ENCODE results near the gene CCDC68. TPM values are rescaled to one million over a fixed set of nuclear protein-coding genes. Genes with fewer than 3 reads are reported as not detected.

CCDC68 gene
- total RNA-seq, 1 donor from 2014 or later: 0.33 TPM

DNA sequence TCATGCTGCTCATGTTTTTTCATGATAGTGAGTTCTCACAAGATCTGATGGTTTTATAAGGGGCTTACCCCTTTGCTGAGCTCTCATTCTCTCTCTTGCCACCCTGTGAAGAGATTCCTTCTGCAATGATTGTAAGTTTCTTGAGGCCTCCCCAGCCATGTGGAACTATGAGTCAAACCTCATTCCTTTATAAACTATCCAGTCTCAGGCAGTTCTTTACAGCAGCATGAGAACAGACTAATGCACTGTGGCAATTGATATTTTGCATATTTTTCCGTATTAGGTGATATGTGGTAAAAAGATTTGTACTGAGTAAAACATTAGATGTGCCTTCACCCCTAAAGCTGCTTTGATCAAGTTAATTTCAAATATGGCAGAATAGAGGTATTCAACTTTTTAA, 82.2 kb downstream of the CCDC68 start:
- Mint-ChIP-seq H3K4me1 (no peaks in the 10 kb centered on the region), H3K36me3 (ENCODE audit: low read depth) (no peaks in the 10 kb centered on the region), H3K9me3 (no peaks in the 10 kb centered on the region), H3K4me3 (no peak overlapping the region), H3K27ac (no peak overlapping the region), H3K27me3 (no peaks in the 10 kb centered on the region)
- CTCF ChIA-PET: no interaction called here
- TF ChIP-seq, protein P1, sequence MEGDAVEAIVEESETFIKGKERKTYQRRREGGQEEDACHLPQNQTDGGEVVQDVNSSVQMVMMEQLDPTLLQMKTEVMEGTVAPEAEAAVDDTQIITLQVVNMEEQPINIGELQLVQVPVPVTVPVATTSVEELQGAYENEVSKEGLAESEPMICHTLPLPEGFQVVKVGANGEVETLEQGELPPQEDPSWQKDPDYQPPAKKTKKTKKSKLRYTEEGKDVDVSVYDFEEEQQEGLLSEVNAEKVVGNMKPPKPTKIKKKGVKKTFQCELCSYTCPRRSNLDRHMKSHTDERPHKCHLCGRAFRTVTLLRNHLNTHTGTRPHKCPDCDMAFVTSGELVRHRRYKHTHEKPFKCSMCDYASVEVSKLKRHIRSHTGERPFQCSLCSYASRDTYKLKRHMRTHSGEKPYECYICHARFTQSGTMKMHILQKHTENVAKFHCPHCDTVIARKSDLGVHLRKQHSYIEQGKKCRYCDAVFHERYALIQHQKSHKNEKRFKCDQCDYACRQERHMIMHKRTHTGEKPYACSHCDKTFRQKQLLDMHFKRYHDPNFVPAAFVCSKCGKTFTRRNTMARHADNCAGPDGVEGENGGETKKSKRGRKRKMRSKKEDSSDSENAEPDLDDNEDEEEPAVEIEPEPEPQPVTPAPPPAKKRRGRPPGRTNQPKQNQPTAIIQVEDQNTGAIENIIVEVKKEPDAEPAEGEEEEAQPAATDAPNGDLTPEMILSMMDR (IDR thresholded peaks at IDR 0.05): no peak
- POLR2A ChIA-PET: no interaction called here
- intact Hi-C loops (cut with micrococcal nuclease): no loop called here
- ATAC-seq (ENCODE audit: low read depth): no peak
- no peak for DNase-seq

DNA sequence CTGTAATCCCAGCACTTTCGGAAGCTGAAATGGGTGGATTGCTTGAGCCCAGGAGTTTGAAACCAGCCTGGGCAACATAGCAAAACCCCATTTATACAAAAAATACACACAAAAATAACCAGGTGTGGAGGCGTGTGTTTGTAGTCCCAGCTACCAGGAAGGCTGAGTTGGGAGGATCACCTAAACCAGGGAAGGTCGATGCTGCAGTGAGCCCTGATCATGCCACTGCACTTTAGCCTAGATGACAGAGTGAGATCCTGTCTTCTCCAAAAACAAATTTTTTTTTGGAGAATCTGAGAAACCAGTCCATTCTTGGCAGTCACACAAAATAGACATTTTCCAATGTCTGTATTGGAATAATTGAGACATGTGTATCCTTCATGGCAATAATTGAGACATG, 84.2 kb downstream of the CCDC68 start:
- ChIA-PET POLR2A (no interaction called here), CTCF (no interaction called here)
- H3K27me3 Mint-ChIP-seq: no peaks in the 10 kb centered on the region
- H3K27ac Mint-ChIP-seq: no peak overlapping the region
- DNase-seq (no peak), ATAC-seq (ENCODE audit: low read depth) (no peak)
- H3K4me1 Mint-ChIP-seq: no peaks in the 10 kb centered on the region
- intact Hi-C loops (cut with micrococcal nuclease): no loop called here
- no peaks in the 10 kb centered on the region for H3K36me3 Mint-ChIP-seq (ENCODE audit: low read depth)
- H3K9me3 Mint-ChIP-seq: no peaks in the 10 kb centered on the region
- no peak overlapping the region for H3K4me3 Mint-ChIP-seq
- TF ChIP-seq, protein P1 (IDR thresholded peaks at IDR 0.05): no peak

DNA sequence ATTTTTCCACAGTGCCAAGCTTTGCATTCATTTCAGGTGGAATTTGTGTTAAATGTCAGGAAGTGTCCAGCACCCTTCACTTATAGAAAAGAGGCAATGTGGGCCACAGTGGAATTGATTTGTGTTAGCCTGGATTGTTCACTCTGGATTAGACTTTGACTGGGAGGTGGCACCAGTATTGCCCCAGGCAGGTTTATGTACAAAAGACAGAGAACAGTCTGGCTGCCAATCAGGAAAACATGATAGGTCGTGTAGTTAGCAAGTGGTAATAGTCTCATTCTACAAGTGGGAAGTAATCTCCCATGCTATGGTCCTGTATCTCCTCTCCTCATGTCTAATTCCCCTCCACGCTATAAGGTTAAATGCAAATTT, 85.4 kb downstream of the CCDC68 start:
- Mint-ChIP-seq H3K4me1 (no peaks in the 10 kb centered on the region), H3K9me3 (no peaks in the 10 kb centered on the region), H3K27ac (no peak overlapping the region), H3K27me3 (peaks cover 2% of the 10 kb centered on the region), H3K4me3 (no peak overlapping the region), H3K36me3 (ENCODE audit: low read depth) (no peaks in the 10 kb centered on the region)
- no peak for DNase-seq
- ATAC-seq (ENCODE audit: low read depth): no peak
- TF ChIP-seq, protein P1 (IDR thresholded peaks at IDR 0.05): no peak
- ChIA-PET POLR2A (no interaction called here), CTCF (no interaction called here)
- intact Hi-C loops (cut with micrococcal nuclease): no loop called here

DNA sequence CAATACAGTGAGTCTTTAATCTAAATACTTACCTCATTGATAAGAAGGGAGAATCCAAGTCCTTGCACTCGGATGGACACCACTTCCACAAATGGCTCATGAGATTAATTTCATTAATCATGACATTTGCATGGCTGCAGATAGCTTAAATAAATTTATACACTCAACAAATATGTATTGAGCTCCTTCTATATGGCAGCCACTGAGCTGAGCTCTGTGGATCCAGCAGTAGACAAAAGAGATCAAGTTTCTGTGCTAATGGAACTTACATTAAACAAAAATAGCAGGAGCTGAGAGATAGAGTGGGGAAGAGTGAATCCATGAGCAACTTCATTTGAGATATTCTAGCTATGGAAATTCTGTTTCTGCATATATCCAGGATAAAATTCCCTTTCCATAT, 86.6 kb downstream of the CCDC68 start:
- H3K27me3 Mint-ChIP-seq: peaks cover 2% of the 10 kb centered on the region
- no peaks in the 10 kb centered on the region for H3K9me3 Mint-ChIP-seq
- intact Hi-C loops (cut with micrococcal nuclease): no loop called here
- ChIA-PET CTCF (no interaction called here), POLR2A (no interaction called here)
- DNase-seq (no peak), ATAC-seq (ENCODE audit: low read depth) (no peak)
- H3K36me3 Mint-ChIP-seq (ENCODE audit: low read depth): no peaks in the 10 kb centered on the region
- TF ChIP-seq, protein P1 (IDR thresholded peaks at IDR 0.05): no peak
- no peak overlapping the region for H3K4me3 Mint-ChIP-seq
- no peaks in the 10 kb centered on the region for H3K4me1 Mint-ChIP-seq
- no peak overlapping the region for H3K27ac Mint-ChIP-seq

DNA sequence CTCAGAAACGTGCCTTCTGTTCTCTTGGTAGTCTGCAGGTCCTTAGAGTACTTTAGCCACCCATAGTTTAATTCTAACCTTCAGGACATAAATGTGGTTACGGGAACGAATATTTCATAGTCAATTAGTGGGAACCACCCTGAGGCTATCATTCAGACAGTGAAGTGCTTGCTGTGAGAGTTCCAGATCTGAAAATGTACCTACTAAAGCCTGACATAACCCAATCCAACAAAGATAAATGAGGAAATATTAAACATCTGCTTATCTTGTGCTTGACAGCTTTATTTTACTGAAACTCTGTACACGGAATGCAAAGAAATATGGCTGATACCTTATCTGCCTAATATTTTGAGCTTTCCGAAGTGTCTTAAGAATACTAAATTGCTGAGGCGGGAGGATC, 88.0 kb downstream of the CCDC68 start:
- DNase-seq: no peak
- TF ChIP-seq, protein P1 (IDR thresholded peaks at IDR 0.05): no peak
- H3K27me3 Mint-ChIP-seq: peaks cover 2% of the 10 kb centered on the region
- no peaks in the 10 kb centered on the region for H3K36me3 Mint-ChIP-seq (ENCODE audit: low read depth)
- intact Hi-C loops (cut with micrococcal nuclease): no loop called here
- H3K4me1 Mint-ChIP-seq: no peaks in the 10 kb centered on the region
- ATAC-seq (ENCODE audit: low read depth): no peak
- no peak overlapping the region for H3K27ac Mint-ChIP-seq
- ChIA-PET POLR2A (no interaction called here), CTCF (no interaction called here)
- H3K9me3 Mint-ChIP-seq: no peaks in the 10 kb centered on the region
- H3K4me3 Mint-ChIP-seq: no peak overlapping the region

Data from activated B cell treated with CpG ODN at 0.5 μM for 24 hours (primary cell).